GM23338 (cell line): ENCODE results near the gene RAB36. TPM values are rescaled to one million over a fixed set of nuclear protein-coding genes. Genes with fewer than 3 reads are reported as not detected.

Experiments used
- ATAC-seq: fragments of 200-7000 bp; cut with Tn5 transposase; 3 replicates; pipeline ENCODE4 v1.9.1; 2020
- DNase-seq: peaks from one replicate; pipeline ENCODE4 v3.0.0-alpha.2; 2015; ENCODE audit warnings: low spot score
- H2AFZ ChIP-seq: fragments of 200-600 bp; sonication (generic); 2 replicates; pipeline ENCODE4 v1.8.0; 2016; ENCODE audit warnings: antibody characterized with exemption, mild to moderate bottlenecking, moderate library complexity
- H3F3A ChIP-seq: fragments of 200-600 bp; sonication (generic); replicated peaks from 2 replicates; pipeline ENCODE4 v1.8.0; 2017; ENCODE audit warnings: antibody characterized with exemption, mixed run types, low read depth
- H3K27ac ChIP-seq: fragments of 200-600 bp; sonication (generic); 2 replicates; pipeline ENCODE4 v1.6.1; 2016; ENCODE audit warnings: low read depth
- H3K27me3 ChIP-seq: fragments of 200-600 bp; sonication (generic); 2 replicates; pipeline ENCODE4 v1.8.0; 2016; ENCODE audit warnings: mild to moderate bottlenecking, mixed run types, moderate library complexity; ENCODE audit not compliant: insufficient read depth
- H3K36me3 ChIP-seq: fragments of 200-600 bp; sonication (generic); 2 replicates; pipeline ENCODE4 v1.8.0; 2016; ENCODE audit warnings: mild to moderate bottlenecking; ENCODE audit not compliant: insufficient read depth
- H3K4me1 ChIP-seq: fragments of 200-600 bp; sonication (generic); 2 replicates; pipeline ENCODE4 v1.8.0; 2016; ENCODE audit warnings: mild to moderate bottlenecking, moderate library complexity; ENCODE audit not compliant: insufficient read depth
- H3K4me2 ChIP-seq: fragments of 200-600 bp; sonication (generic); 2 replicates; pipeline ENCODE4 v1.7.1; 2017; ENCODE audit warnings: mixed run types
- H3K4me3 ChIP-seq: fragments of 200-600 bp; sonication (generic); 2 replicates; pipeline ENCODE4 v1.6.1; 2016; ENCODE audit warnings: mixed run types
- H3K79me2 ChIP-seq: fragments of 200-600 bp; sonication (generic); replicated peaks from 2 replicates; pipeline ENCODE4 v1.8.0; 2017; ENCODE audit warnings: mild to moderate bottlenecking; ENCODE audit not compliant: insufficient read depth
- H3K9me2 ChIP-seq: fragments of 200-600 bp; sonication (generic); 2 replicates; pipeline ENCODE4 v1.8.0; 2017; ENCODE audit not compliant: insufficient read depth
- H4K20me1 ChIP-seq: fragments of 200-600 bp; sonication (generic); replicated peaks from 2 replicates; pipeline ENCODE4 v1.8.0; 2017; ENCODE audit warnings: mild to moderate bottlenecking; ENCODE audit not compliant: insufficient read depth
- H3K27ac Mint-ChIP-seq: 2 replicates; pipeline ENCODE4 v1.8.0; 2020; ENCODE audit warnings: inconsistent platforms, mild to moderate bottlenecking, moderate library complexity, mixed read lengths
- H3K27me3 Mint-ChIP-seq: 3 replicates; pipeline ENCODE4 v1.8.0; 2022; ENCODE audit warnings: low read depth, mild to moderate bottlenecking, moderate library complexity, mixed read lengths, inconsistent platforms; ENCODE audit not compliant: insufficient read depth, poor library complexity
- H3K36me3 Mint-ChIP-seq: 3 replicates; pipeline ENCODE4 v1.8.0; 2021; ENCODE audit warnings: low read depth, mild to moderate bottlenecking, inconsistent platforms, moderate library complexity, mixed read lengths
- H3K4me1 Mint-ChIP-seq: 3 replicates; pipeline ENCODE4 v1.8.0; 2020; ENCODE audit warnings: mild to moderate bottlenecking, inconsistent platforms, mixed read lengths
- H3K4me3 Mint-ChIP-seq: 3 replicates; pipeline ENCODE4 v1.8.0; 2021; ENCODE audit warnings: moderate library complexity, mild to moderate bottlenecking, inconsistent platforms, mixed read lengths
- H3K9me3 Mint-ChIP-seq: 3 replicates; pipeline ENCODE4 v1.8.0; 2020; ENCODE audit warnings: moderate library complexity, mild to moderate bottlenecking, inconsistent platforms, mixed read lengths
- CREB1 ChIP-seq: fragments of 250-450 bp; sonication (Bioruptor Pico); IDR thresholded peaks from 2 replicates; pipeline ENCODE4 v1.5.0; 2020; ENCODE audit warnings: low read depth, mild to moderate bottlenecking, moderate library complexity
- CTCF ChIP-seq, 2 experiments: fragments of 200-600 bp in 1 of 2; sonication (generic) in 1 of 2; conservative IDR thresholded peaks; 2 replicates each; pipeline versions ENCODE4 v1.5.1 to v1.6.1; 2016 to 2017; ENCODE audit warnings: antibody characterized with exemption in 2 of 2, low read depth in 2 of 2, mild to moderate bottlenecking in 2 of 2, moderate library complexity in 1 of 2
- NANOG ChIP-seq: IDR thresholded peaks from 2 replicates; pipeline ENCODE4 v1.6.1; 2016; ENCODE audit warnings: antibody characterized with exemption, borderline replicate concordance
- STAT1 ChIP-seq: IDR thresholded peaks from one replicate; pipeline ENCODE4 v1.6.1; 2016; ENCODE audit warnings: antibody characterized with exemption; ENCODE audit not compliant: unreplicated experiment
- ZNF331 ChIP-seq: fragments of 250-450 bp; sonication (Bioruptor Pico); IDR thresholded peaks from 2 replicates; pipeline ENCODE4 v1.5.0; 2020; ENCODE audit warnings: low read depth, mild to moderate bottlenecking, moderate library complexity
- ZNF462 ChIP-seq: fragments of 250-450 bp; sonication (Bioruptor Pico); IDR thresholded peaks from 2 replicates; pipeline ENCODE4 v1.5.0; 2020; ENCODE audit warnings: mild to moderate bottlenecking, moderate library complexity
- polyA plus RNA-seq: library from polyadenylated mRNA; unstranded; fragments of >200 nt; fragmentation: Nextera tagmentation; extraction: Ambion mirVana; gene quantifications from 2 replicates; pipeline ENCODE4 v1.2.1, GENCODE V29; 2016
- total RNA-seq: library from RNA; depleted of rRNA; stranded (reverse); fragments of >200 nt; shearing (Covaris generic); gene quantifications from 2 replicates; pipeline ENCODE4 v1.2.3, GENCODE V29; 2014

The RAB36 gene
- total and polyA plus RNA-seq, 2 experiments from 2014 or later, result 0.58 to 1.2 TPM

- TF ChIP-seq ZNF462 (CRISPR knock-in tag) (no peak), ZNF331 (CRISPR knock-in tag) (no peak), CREB1 (no peak), CTCF (conservative IDR thresholded peaks at IDR 0.05; ENCODE audit: low read depth in 2 of 2) (no peak), STAT1 (no peak)
Observed at GRCh38 chr22:23127788-23128187, 17.5 kb upstream of the RAB36 start (continued).

- no peak overlapping the region for H3K27ac Mint-ChIP-seq
- no peak overlapping the region for H3K4me2 ChIP-seq
- H3K4me3 ChIP-seq, result no peak overlapping the region
- no peak overlapping the region for H3K4me3 Mint-ChIP-seq
- TF ChIP-seq NANOG, result no peak
- TF ChIP-seq CTCF (conservative IDR thresholded peaks at IDR 0.05; ENCODE audit: low read depth in 2 of 2), result peak; percentile 73 to 85
- H3K9me2 ChIP-seq, result no peaks in the 10 kb centered on the region
- no peaks in the 10 kb centered on the region for H3K36me3 Mint-ChIP-seq
- no peak overlapping the region for H3K27ac ChIP-seq
- no peaks in the 10 kb centered on the region for H3K27me3 ChIP-seq
- H3F3A ChIP-seq, result no peaks in the 10 kb centered on the region
- no peaks in the 10 kb centered on the region for H4K20me1 ChIP-seq
- peaks cover 16% of the 10 kb centered on the region for H3K27me3 Mint-ChIP-seq
- no peaks in the 10 kb centered on the region for H3K36me3 ChIP-seq
- peaks cover 2% of the 10 kb centered on the region; the same call in 2 of the 3 replicates for H3K4me1 Mint-ChIP-seq
- peak; percentile 95 for ATAC-seq
- H3K79me2 ChIP-seq, result no peaks in the 10 kb centered on the region
- H2AFZ ChIP-seq, result no peak overlapping the region
- peaks cover 2% of the 10 kb centered on the region; the same call in 1 of the 3 replicates for H3K9me3 Mint-ChIP-seq
- H3K4me1 ChIP-seq, result no peaks in the 10 kb centered on the region
- DNase-seq, result peak; percentile 91
Observed at GRCh38 chr22:23128269-23129108, 16.8 kb upstream of the RAB36 start.
